Esophagus squamous epithelium (tissue), 4 donors: ENCODE results near the gene TOX2.

Experiments used
- POLR2A ChIP-seq, 4 donors: fragments of 450-650 bp; IDR thresholded peaks; one replicate each; pipeline ENCODE4 v1.6.1; 2017; ENCODE audit warnings: antibody characterized with exemption in 4 of 4, mild to moderate bottlenecking in 4 of 4, moderate library complexity in 3 of 4
- TF ChIP-seq, protein P1 (sequence below), 6 experiments: fragments of 450-650 bp in 4 of 6; fragments of 200-600 bp in 2 of 6; sonication (generic) in 2 of 6; IDR thresholded peaks; one replicate each; pipeline ENCODE4 v1.5.1; 2016 to 2019; ENCODE audit warnings: antibody characterized with exemption in 6 of 6, mild to moderate bottlenecking in 4 of 6, moderate library complexity in 4 of 6

DNA sequence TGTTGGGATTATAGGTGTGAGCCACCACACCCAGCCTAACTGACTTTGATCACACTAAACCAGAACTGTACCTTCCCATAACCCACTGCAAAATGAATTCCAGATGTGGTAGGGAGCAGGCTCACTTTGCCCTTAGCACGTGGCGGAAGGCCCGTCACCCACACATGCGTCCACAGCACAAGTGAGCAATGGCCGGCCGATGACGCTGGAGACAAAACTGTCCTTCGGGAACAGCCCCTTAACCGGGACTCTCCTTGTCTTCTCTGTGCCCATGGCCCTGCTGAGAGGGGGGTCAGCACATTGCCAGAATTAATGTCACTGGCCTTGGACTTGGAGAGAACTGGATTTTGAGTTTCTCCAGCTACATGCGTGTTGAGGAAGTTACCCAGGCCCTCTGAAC is 107.2 kb downstream of the TOX2 start:
- TF ChIP-seq, protein P1, sequence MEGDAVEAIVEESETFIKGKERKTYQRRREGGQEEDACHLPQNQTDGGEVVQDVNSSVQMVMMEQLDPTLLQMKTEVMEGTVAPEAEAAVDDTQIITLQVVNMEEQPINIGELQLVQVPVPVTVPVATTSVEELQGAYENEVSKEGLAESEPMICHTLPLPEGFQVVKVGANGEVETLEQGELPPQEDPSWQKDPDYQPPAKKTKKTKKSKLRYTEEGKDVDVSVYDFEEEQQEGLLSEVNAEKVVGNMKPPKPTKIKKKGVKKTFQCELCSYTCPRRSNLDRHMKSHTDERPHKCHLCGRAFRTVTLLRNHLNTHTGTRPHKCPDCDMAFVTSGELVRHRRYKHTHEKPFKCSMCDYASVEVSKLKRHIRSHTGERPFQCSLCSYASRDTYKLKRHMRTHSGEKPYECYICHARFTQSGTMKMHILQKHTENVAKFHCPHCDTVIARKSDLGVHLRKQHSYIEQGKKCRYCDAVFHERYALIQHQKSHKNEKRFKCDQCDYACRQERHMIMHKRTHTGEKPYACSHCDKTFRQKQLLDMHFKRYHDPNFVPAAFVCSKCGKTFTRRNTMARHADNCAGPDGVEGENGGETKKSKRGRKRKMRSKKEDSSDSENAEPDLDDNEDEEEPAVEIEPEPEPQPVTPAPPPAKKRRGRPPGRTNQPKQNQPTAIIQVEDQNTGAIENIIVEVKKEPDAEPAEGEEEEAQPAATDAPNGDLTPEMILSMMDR (IDR thresholded peaks at IDR 0.05): no peak
- no peak for TF ChIP-seq POLR2A (IDR thresholded peaks at IDR 0.05)
